Fibroblast of lung (primary cell): ENCODE measurements around the gene TSPAN11.

Experiments used
- EZH2 ChIP-seq: IDR thresholded peaks from 2 replicates; pipeline ENCODE4 v1.5.1; 2012; ENCODE audit warnings: low read length, control low read depth, mild to moderate bottlenecking; ENCODE audit errors: missing control alignments
- TF ChIP-seq, protein P1 (sequence below), 2 donors: IDR thresholded peaks in 1 of 2; conservative IDR thresholded peaks in 1 of 2; 1 replicate in 1 of 2; 2 replicates in 1 of 2; pipeline ENCODE4 v1.5.1; 2011 to 2012; ENCODE audit warnings: low read length in 2 of 2, control low read depth in 1 of 2, inconsistent platforms in 1 of 2, low read depth in 1 of 2, mild to moderate bottlenecking in 1 of 2

DNA sequence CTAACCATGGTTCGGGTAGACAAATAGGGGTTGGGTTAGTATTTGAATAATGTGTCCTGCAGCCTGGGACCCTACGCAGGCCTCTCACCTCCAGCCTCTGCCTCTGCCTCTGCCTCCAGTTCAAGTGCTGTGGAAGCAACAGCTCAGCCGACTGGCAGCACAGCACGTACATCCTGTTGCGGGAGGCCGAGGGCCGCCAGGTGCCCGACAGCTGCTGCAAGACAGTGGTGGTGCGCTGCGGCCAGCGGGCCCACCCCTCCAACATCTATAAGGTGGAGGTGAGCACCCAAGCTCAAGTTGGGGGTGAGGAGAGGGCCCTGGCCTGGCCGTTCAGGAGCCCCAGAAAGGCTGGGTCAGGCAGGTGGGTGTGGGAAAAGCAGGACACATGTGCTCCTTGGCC is 55.9 kb downstream of the TSPAN11 start:
- no peak for TF ChIP-seq EZH2
- TF ChIP-seq, protein P1, sequence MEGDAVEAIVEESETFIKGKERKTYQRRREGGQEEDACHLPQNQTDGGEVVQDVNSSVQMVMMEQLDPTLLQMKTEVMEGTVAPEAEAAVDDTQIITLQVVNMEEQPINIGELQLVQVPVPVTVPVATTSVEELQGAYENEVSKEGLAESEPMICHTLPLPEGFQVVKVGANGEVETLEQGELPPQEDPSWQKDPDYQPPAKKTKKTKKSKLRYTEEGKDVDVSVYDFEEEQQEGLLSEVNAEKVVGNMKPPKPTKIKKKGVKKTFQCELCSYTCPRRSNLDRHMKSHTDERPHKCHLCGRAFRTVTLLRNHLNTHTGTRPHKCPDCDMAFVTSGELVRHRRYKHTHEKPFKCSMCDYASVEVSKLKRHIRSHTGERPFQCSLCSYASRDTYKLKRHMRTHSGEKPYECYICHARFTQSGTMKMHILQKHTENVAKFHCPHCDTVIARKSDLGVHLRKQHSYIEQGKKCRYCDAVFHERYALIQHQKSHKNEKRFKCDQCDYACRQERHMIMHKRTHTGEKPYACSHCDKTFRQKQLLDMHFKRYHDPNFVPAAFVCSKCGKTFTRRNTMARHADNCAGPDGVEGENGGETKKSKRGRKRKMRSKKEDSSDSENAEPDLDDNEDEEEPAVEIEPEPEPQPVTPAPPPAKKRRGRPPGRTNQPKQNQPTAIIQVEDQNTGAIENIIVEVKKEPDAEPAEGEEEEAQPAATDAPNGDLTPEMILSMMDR (conservative IDR thresholded peaks at IDR 0.05 in 1 of 2, IDR thresholded peaks at IDR 0.05 in 1 of 2; ENCODE audit: low read depth in 1 of 2, low read length in 2 of 2): no peak
